NCI-H2227 treated with DMSO at 0.1 percent for 48 hours (cell line): ENCODE measurements around the gene TSPAN18.

Source experiments
- DNase-seq: peaks from one replicate; lab custom pipeline; 2025; lab: John Stamatoyannopoulos, UW

TSPAN18 gene

GRCh38 chr11:44916801-44917385, 190.1 kb downstream of the TSPAN18 start:
- DNase-seq = no peak

GRCh38 chr11:44917741-44918140, 191.0 kb downstream of the TSPAN18 start:
- DNase-seq = no peak

GRCh38 chr11:44920451-44920850, 193.7 kb downstream of the TSPAN18 start:
- DNase-seq = no peak

- DNase-seq = no peak
Observed at GRCh38 chr11:44923115-44923514, 196.4 kb downstream of the TSPAN18 start.

GRCh38 chr11:44923806-44924205, 197.0 kb downstream of the TSPAN18 start:
- no peak for DNase-seq

- no peak for DNase-seq
Observed at GRCh38 chr11:44926036-44926435, 199.3 kb downstream of the TSPAN18 start.

- peak; percentile 78 for DNase-seq
Observed at GRCh38 chr11:44927174-44927661, 200.5 kb downstream of the TSPAN18 start.

- no peak for DNase-seq
Observed at GRCh38 chr11:44928144-44928543, 201.4 kb downstream of the TSPAN18 start.

- DNase-seq = no peak
Observed at GRCh38 chr11:44928816-44929215, 202.1 kb downstream of the TSPAN18 start.

GRCh38 chr11:44930588-44931302, 204.0 kb downstream of the TSPAN18 start:
- no peak for DNase-seq

GRCh38 chr11:44931466-44931865, 204.7 kb downstream of the TSPAN18 start:
- DNase-seq = no peak

GRCh38 chr11:44934110-44934509, 207.3 kb downstream of the TSPAN18 start:
- no peak for DNase-seq

- no peak for DNase-seq
Observed at GRCh38 chr11:44934735-44935250, 208.0 kb downstream of the TSPAN18 start.

GRCh38 chr11:44936525-44936924, 209.8 kb downstream of the TSPAN18 start:
- DNase-seq = peak; percentile 65

GRCh38 chr11:44936951-44937543, 210.3 kb downstream of the TSPAN18 start:
- DNase-seq = no peak

GRCh38 chr11:44938066-44938691, 211.4 kb downstream of the TSPAN18 start:
- no peak for DNase-seq

- no peak for DNase-seq
Observed at GRCh38 chr11:44939673-44940395, 213.1 kb downstream of the TSPAN18 start.

GRCh38 chr11:44940404-44940803, 213.6 kb downstream of the TSPAN18 start:
- DNase-seq = no peak

- DNase-seq = no peak
Observed at GRCh38 chr11:44940835-44941234, 214.1 kb downstream of the TSPAN18 start.

- DNase-seq = no peak
Observed at GRCh38 chr11:44941259-44942021, 214.7 kb downstream of the TSPAN18 start.
